IMR-90 (cell line): ENCODE results near the gene ZSCAN12. TPM values are rescaled to one million over a fixed set of nuclear protein-coding genes. Genes with fewer than 3 reads are reported as not detected.

Experiments
- ATAC-seq: fragments of 200-7000 bp; cut with Tn5 transposase; 2 replicates; pipeline ENCODE4 v1.9.1; 2020; ENCODE audit warnings: low read depth, mild to moderate bottlenecking, moderate library complexity
- BruUV-seq: library from RNA; stranded (reverse); fragments of 400-500 nt; replicated peaks from 2 replicates; lab custom pipeline; 2021; lab: Mats Ljungman, UMichigan
- CTCF ChIA-PET: fragments of 300-600 bp; formaldehyde crosslinking; extraction: SDS; loops from one replicate; lab custom pipeline; 2021; ENCODE audit warnings: antibody characterized with exemption; lab: Yijun Ruan, JAX
- POLR2A ChIA-PET: fragments of 300-600 bp; sonication (Branson Sonifier 250); formaldehyde crosslinking; loops from one replicate; lab custom pipeline; 2022; ENCODE audit warnings: antibody characterized with exemption; ENCODE audit not compliant: unreplicated experiment; lab: Charles Lee
- DNase-seq: peaks from one replicate; pipeline ENCODE4 v3.0.0; 2013
- H2AFZ ChIP-seq: replicated peaks from 2 replicates; pipeline ENCODE3; 2013; ENCODE audit warnings: low read length, mild to moderate bottlenecking; ENCODE audit not compliant: poor library complexity
- H2AK5ac ChIP-seq: 2 replicates; pipeline ENCODE4 v1.6.1; 2013; ENCODE audit warnings: low read depth, low read length, inconsistent platforms
- H2AK9ac ChIP-seq: replicated peaks from 2 replicates; pipeline ENCODE3; 2013; ENCODE audit warnings: mild to moderate bottlenecking, low read depth, low read length, moderate library complexity; ENCODE audit not compliant: poor library complexity
- H2BK120ac ChIP-seq: 2 replicates; pipeline ENCODE4 v1.6.1; 2013; ENCODE audit warnings: low read depth, low read length, inconsistent platforms
- H2BK15ac ChIP-seq: 3 replicates; pipeline ENCODE4 v1.6.1; 2013; ENCODE audit warnings: low read depth, low read length, inconsistent platforms
- H2BK20ac ChIP-seq: 2 replicates; pipeline ENCODE4 v1.6.1; 2013; ENCODE audit warnings: low read depth, mild to moderate bottlenecking, inconsistent platforms, low read length, moderate library complexity
- H2BK5ac ChIP-seq: 2 replicates; pipeline ENCODE4 v1.6.1; 2013; ENCODE audit warnings: mild to moderate bottlenecking, low read depth, low read length, inconsistent platforms; ENCODE audit not compliant: poor library complexity, severe bottlenecking
- H3K14ac ChIP-seq: replicated peaks from 2 replicates; pipeline ENCODE4 v1.6.1; 2013; ENCODE audit warnings: low read depth, low read length, inconsistent platforms
- H3K18ac ChIP-seq: 2 replicates; pipeline ENCODE4 v1.6.1; 2013; ENCODE audit warnings: low read depth, low read length, control low read depth
- H3K23ac ChIP-seq: 2 replicates; pipeline ENCODE4 v1.6.1; 2013; ENCODE audit warnings: low read depth, low read length, inconsistent platforms
- H3K27ac ChIP-seq: 2 replicates; pipeline ENCODE4 v1.5.1; 2013; ENCODE audit warnings: mild to moderate bottlenecking, control low read depth, low read length; ENCODE audit not compliant: insufficient read depth
- H3K27me3 ChIP-seq: 2 replicates; pipeline ENCODE4 v1.6.1; 2013; ENCODE audit warnings: low read length; ENCODE audit not compliant: control insufficient read depth, insufficient read depth
- H3K36me3 ChIP-seq: 2 replicates; pipeline ENCODE4 v1.6.1; 2013; ENCODE audit warnings: low read length, mixed read lengths; ENCODE audit not compliant: control insufficient read depth, insufficient read depth
- H3K4ac ChIP-seq: 2 replicates; pipeline ENCODE4 v1.6.1; 2013; ENCODE audit warnings: low read depth, low read length, inconsistent platforms
- H3K4me1 ChIP-seq: 2 replicates; pipeline ENCODE4 v1.6.1; 2013; ENCODE audit warnings: low read length, mixed read lengths; ENCODE audit not compliant: control insufficient read depth, insufficient read depth
- H3K4me2 ChIP-seq: 2 replicates; pipeline ENCODE4 v1.6.1; 2013; ENCODE audit warnings: low read depth, mild to moderate bottlenecking, control low read depth, low read length, moderate library complexity
- H3K4me3 ChIP-seq: 2 replicates; pipeline ENCODE4 v1.5.1; 2013; ENCODE audit warnings: low read depth, mild to moderate bottlenecking, control low read depth, low read length, moderate library complexity; ENCODE audit not compliant: insufficient read depth
- H3K56ac ChIP-seq: 2 replicates; pipeline ENCODE4 v1.6.1; 2013; ENCODE audit warnings: low read length, inconsistent platforms; ENCODE audit not compliant: insufficient read depth; ENCODE audit errors: extremely low read depth
- H3K79me1 ChIP-seq, 2 experiments: 2 replicates each; pipeline ENCODE4 v1.6.1; 2013; ENCODE audit warnings: low read length in 2 of 2, inconsistent platforms in 1 of 2, low read depth in 1 of 2
- H3K9ac ChIP-seq: 2 replicates; pipeline ENCODE4 v1.6.1; 2013; ENCODE audit warnings: low read depth, low read length, control low read depth
- H3K9me1 ChIP-seq: 2 replicates; pipeline ENCODE4 v1.6.1; 2013; ENCODE audit warnings: low read length, inconsistent platforms; ENCODE audit not compliant: insufficient read depth
- H3K9me3 ChIP-seq: 2 replicates; pipeline ENCODE4 v1.6.1; 2013; ENCODE audit warnings: low read length; ENCODE audit not compliant: control insufficient read depth, insufficient read depth
- H4K20me1 ChIP-seq: 2 replicates; pipeline ENCODE4 v1.6.1; 2013; ENCODE audit warnings: low read length, inconsistent platforms; ENCODE audit not compliant: insufficient read depth
- H4K5ac ChIP-seq: 2 replicates; pipeline ENCODE4 v1.6.1; 2013; ENCODE audit warnings: mild to moderate bottlenecking, low read depth, low read length, control low read depth
- H4K8ac ChIP-seq, 2 experiments: 2 replicates each; pipeline ENCODE4 v1.6.1; 2013; ENCODE audit warnings: low read depth in 2 of 2, low read length in 2 of 2, control low read depth in 1 of 2, inconsistent platforms in 1 of 2
- H4K91ac ChIP-seq: 2 replicates; pipeline ENCODE4 v1.6.1; 2013; ENCODE audit warnings: low read depth, low read length, inconsistent platforms; ENCODE audit not compliant: insufficient read depth
- BHLHE40 ChIP-seq: fragments of 150-350 bp; IDR thresholded peaks from 2 replicates; pipeline ENCODE4 v1.6.1; 2016; ENCODE audit warnings: mild to moderate bottlenecking, low read depth, low read length
- CEBPB ChIP-seq: IDR thresholded peaks from 2 replicates; pipeline ENCODE4 v1.6.1; 2012; ENCODE audit warnings: low read depth, low read length, improper control_type of control experiment
- CHD1 ChIP-seq: IDR thresholded peaks from 2 replicates; pipeline ENCODE4 v1.6.1; 2012; ENCODE audit warnings: low read depth, low read length, improper control_type of control experiment
- FOS ChIP-seq: fragments of 150-350 bp; IDR thresholded peaks from 2 replicates; pipeline ENCODE4 v1.6.1; 2016; ENCODE audit warnings: low read depth, low read length
- MAFK ChIP-seq: IDR thresholded peaks from 2 replicates; pipeline ENCODE4 v1.6.1; 2012; ENCODE audit warnings: low read depth, low read length, improper control_type of control experiment
- MAZ ChIP-seq: IDR thresholded peaks from 2 replicates; pipeline ENCODE4 v1.6.1; 2012; ENCODE audit warnings: low read depth, mild to moderate bottlenecking, low read length, improper control_type of control experiment, moderate library complexity, borderline replicate concordance
- MXI1 ChIP-seq: IDR thresholded peaks from 2 replicates; pipeline ENCODE4 v1.6.1; 2012; ENCODE audit warnings: low read depth, mild to moderate bottlenecking, low read length, moderate library complexity, borderline replicate concordance
- NFE2L2 ChIP-seq: fragments of 150-350 bp; IDR thresholded peaks from 2 replicates; pipeline ENCODE4 v1.6.1; 2016; ENCODE audit warnings: low read depth, mild to moderate bottlenecking, low read length
- RAD21 ChIP-seq: IDR thresholded peaks from 2 replicates; pipeline ENCODE4 v1.6.1; 2012; ENCODE audit warnings: low read length, improper control_type of control experiment
- RFX5 ChIP-seq: IDR thresholded peaks from 2 replicates; pipeline ENCODE4 v1.8.0; 2012; ENCODE audit warnings: low read depth, mild to moderate bottlenecking, low read length, moderate library complexity
- SMC3 ChIP-seq: fragments of 150-350 bp; IDR thresholded peaks from 2 replicates; pipeline ENCODE4 v1.6.1; 2016; ENCODE audit warnings: low read depth, mild to moderate bottlenecking, antibody characterized with exemption, low read length, moderate library complexity
- WGBS, 2 experiments: methylation state at CpG; one replicate each; pipeline versions ENCODE4 v1.1.5 to v1.1.7; 2013; ENCODE audit warnings: missing lambda C conversion rate in 2 of 2; ENCODE audit not compliant: insufficient read length in 1 of 2; ENCODE audit errors: extremely low coverage in 2 of 2; 5-methylcytosine and 5-hydroxymethylcytosine counted together
- dilution Hi-C: fragments of 300-500 bp; cut with HindIII; formaldehyde crosslinking; loops from one replicate; pipeline ENCODE4 v1.14.3; 2018; ENCODE audit warnings: low sequenced_read_pairs; ENCODE audit not compliant: unreplicated experiment
- in situ Hi-C: fragments of 300-500 bp; cut with MboI; formaldehyde crosslinking; loops from 3 replicates; pipeline ENCODE4 v1.14.3; 2019; ENCODE audit warnings: low sequenced_read_pairs, inconsistent platforms, mixed read lengths
- intact Hi-C: fragments of 100-400 bp; cut with micrococcal nuclease; formaldehyde crosslinking; loops from 2 replicates; pipeline ENCODE4 v1.10.0; 2022
- polyA plus RNA-seq, 3 experiments: library from polyadenylated mRNA; depleted of rRNA; stranded (reverse); fragments of >200 nt; gene quantifications; 2 replicates each; pipeline ENCODE4 v1.2.3, GENCODE V29; 2012; ENCODE audit warnings: low replicate concordance in 1 of 3
- total RNA-seq: library from RNA; depleted of rRNA; stranded (reverse); fragments of >200 nt; gene quantifications from 2 replicates; pipeline ENCODE4 v1.2.3, GENCODE V29; 2012
- TF ChIP-seq, protein P1 (sequence below): fragments of 150-350 bp; IDR thresholded peaks from 2 replicates; pipeline ENCODE4 v1.6.1; 2017; ENCODE audit warnings: mild to moderate bottlenecking, antibody characterized with exemption, low read length, low read depth
- TF ChIP-seq, protein P2 (sequence below): conservative IDR thresholded peaks from 2 replicates; pipeline ENCODE4 v1.5.1; 2012; ENCODE audit warnings: mild to moderate bottlenecking, low read depth, low read length, improper control_type of control experiment
- TF ChIP-seq, protein P3 (sequence below): fragments of 150-350 bp; IDR thresholded peaks from 2 replicates; pipeline ENCODE4 v1.6.1; 2016; ENCODE audit warnings: low read depth, mild to moderate bottlenecking, low read length, moderate library complexity, borderline replicate concordance

The ZSCAN12 gene
- total and polyA plus RNA-seq, 2 of the 4 experiments (the other 2 are of a cell fraction) = 2.0 to 6.5 TPM

DNA sequence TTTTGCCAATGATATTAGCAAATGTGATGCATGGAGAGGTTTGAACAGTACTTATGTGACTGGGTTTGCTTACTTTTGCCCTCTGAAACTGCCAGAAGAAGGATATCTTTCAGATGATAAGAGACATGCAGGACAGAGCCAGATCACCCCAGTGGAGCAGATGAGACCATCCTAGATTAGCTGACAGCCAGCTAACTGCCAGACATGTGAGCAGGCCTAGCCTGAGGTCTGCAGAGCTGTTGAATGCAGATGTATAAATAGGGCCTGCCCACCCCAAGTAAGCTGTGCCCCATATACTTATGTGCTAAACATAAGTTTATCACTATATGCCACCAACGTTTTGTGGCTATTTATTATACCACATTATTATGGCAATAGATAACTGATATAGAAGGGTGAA lies 69.5 kb downstream of the ZSCAN12 start:
- H3K4ac ChIP-seq = no peak overlapping the region
- TF ChIP-seq NFE2L2 (no peak), MAFK (no peak), FOS (no peak), RAD21 (no peak), CEBPB (no peak), MXI1 (no peak), RFX5 (no peak), MAZ (no peak), BHLHE40 (no peak), SMC3 (no peak), CHD1 (no peak)
- TF ChIP-seq, protein P1, sequence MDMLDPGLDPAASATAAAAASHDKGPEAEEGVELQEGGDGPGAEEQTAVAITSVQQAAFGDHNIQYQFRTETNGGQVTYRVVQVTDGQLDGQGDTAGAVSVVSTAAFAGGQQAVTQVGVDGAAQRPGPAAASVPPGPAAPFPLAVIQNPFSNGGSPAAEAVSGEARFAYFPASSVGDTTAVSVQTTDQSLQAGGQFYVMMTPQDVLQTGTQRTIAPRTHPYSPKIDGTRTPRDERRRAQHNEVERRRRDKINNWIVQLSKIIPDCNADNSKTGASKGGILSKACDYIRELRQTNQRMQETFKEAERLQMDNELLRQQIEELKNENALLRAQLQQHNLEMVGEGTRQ = no peak
- TF ChIP-seq, protein P2, sequence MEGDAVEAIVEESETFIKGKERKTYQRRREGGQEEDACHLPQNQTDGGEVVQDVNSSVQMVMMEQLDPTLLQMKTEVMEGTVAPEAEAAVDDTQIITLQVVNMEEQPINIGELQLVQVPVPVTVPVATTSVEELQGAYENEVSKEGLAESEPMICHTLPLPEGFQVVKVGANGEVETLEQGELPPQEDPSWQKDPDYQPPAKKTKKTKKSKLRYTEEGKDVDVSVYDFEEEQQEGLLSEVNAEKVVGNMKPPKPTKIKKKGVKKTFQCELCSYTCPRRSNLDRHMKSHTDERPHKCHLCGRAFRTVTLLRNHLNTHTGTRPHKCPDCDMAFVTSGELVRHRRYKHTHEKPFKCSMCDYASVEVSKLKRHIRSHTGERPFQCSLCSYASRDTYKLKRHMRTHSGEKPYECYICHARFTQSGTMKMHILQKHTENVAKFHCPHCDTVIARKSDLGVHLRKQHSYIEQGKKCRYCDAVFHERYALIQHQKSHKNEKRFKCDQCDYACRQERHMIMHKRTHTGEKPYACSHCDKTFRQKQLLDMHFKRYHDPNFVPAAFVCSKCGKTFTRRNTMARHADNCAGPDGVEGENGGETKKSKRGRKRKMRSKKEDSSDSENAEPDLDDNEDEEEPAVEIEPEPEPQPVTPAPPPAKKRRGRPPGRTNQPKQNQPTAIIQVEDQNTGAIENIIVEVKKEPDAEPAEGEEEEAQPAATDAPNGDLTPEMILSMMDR = no peak
- TF ChIP-seq, protein P3, sequence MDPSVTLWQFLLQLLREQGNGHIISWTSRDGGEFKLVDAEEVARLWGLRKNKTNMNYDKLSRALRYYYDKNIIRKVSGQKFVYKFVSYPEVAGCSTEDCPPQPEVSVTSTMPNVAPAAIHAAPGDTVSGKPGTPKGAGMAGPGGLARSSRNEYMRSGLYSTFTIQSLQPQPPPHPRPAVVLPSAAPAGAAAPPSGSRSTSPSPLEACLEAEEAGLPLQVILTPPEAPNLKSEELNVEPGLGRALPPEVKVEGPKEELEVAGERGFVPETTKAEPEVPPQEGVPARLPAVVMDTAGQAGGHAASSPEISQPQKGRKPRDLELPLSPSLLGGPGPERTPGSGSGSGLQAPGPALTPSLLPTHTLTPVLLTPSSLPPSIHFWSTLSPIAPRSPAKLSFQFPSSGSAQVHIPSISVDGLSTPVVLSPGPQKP = no peak
- H2AFZ ChIP-seq = no peak overlapping the region
- H3K18ac ChIP-seq = no peak overlapping the region
- no peak overlapping the region for H2BK20ac ChIP-seq
- H4K91ac ChIP-seq = no peak overlapping the region
- ChIA-PET POLR2A (no interaction called here), CTCF (no interaction called here)
- peaks cover 21% of the 10 kb centered on the region for H3K9me3 ChIP-seq
- no peak overlapping the region for H3K14ac ChIP-seq
- intact Hi-C loops (no loop called here), in situ Hi-C loops (no loop called here), dilution Hi-C loops (no loop called here)
- H4K20me1 ChIP-seq = no peaks in the 10 kb centered on the region
- WGBS, 2 experiments = no CpG with 5 or more reads among the region's 1 CpG
- H3K4me1 ChIP-seq = no peaks in the 10 kb centered on the region
- no peak overlapping the region for H2BK5ac ChIP-seq
- H3K23ac ChIP-seq = no peak overlapping the region
- H2AK5ac ChIP-seq = no peak overlapping the region
- H3K4me2 ChIP-seq = no peak overlapping the region
- no peak overlapping the region for H3K4me3 ChIP-seq
- H3K79me1 ChIP-seq = no peaks in the 10 kb centered on the region
- peaks cover 11% of the 10 kb centered on the region for H3K36me3 ChIP-seq
- BruUV-seq = no TSS peak
- H3K56ac ChIP-seq = no peak overlapping the region
- H3K9me1 ChIP-seq = no peaks in the 10 kb centered on the region
- DNase-seq (no peak), ATAC-seq (no peak)
- H3K27ac ChIP-seq = no peak overlapping the region
- no peak overlapping the region for H2AK9ac ChIP-seq
- H3K9ac ChIP-seq = no peak overlapping the region
- H4K5ac ChIP-seq = no peak overlapping the region
- no peaks in the 10 kb centered on the region for H3K27me3 ChIP-seq
- no peak overlapping the region for H2BK120ac ChIP-seq
- H4K8ac ChIP-seq = no peak overlapping the region
- no peak overlapping the region for H2BK15ac ChIP-seq
